ENCODE data around the gene KIF16B. TPM values are rescaled to one million over a fixed set of nuclear protein-coding genes. Genes with fewer than 3 reads are reported as not detected.

Gene KIF16B
- total and polyA plus RNA-seq, 10 of the 15 experiments (the other 5 are each of a cell fraction or from before 2014, with no cell fraction given), result 0.21 to 5.2 (median 3.0) TPM

DNA sequence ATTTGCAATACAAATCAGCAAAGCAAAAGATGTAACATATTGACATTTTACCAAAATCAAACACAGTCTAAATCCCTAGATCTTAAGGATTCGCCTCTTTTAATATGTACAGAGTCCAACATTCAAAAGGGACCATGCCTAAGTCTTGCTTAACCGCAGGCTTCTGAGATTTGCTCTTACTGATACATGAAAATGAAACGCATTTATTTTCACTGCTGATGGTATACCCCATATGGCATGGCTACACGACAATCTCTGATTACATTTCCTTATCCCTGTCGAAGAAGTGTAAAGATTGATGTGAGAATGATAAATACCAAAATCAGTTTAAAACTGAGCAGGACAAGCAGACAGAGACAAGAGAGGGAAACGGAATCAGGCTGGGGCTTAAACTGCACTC lies 75.4 kb downstream of the KIF16B start:
- no peaks in the 10 kb centered on the region for H4K20me1 ChIP-seq (ENCODE audit: control insufficient read depth, insufficient read depth)
- no peaks in the 10 kb centered on the region for H3K27me3 ChIP-seq (replicated peaks in 1 of 2; ENCODE audit: control insufficient read depth in 2 of 2, insufficient read depth in 2 of 2, low read length in 1 of 2)
- H3K4me3 ChIP-seq, result no peak overlapping the region
- no peak for TF ChIP-seq TCF3 (IDR thresholded peaks at IDR 0.05; ENCODE audit: borderline replicate concordance, insufficient read depth, low read depth, low read length)
- no peak overlapping the region for H2AFZ ChIP-seq (ENCODE audit: control insufficient read depth, low read depth, low read length)
- ChIA-PET POLR2A (no interaction called here), SMC1A (ENCODE audit: uncharacterized antibody, unreplicated experiment) (no interaction called here), CTCF (no interaction called here), RAD21 (ENCODE audit: unreplicated experiment) (no interaction called here)
- DNase-seq (ENCODE audit: low read depth, low spot score) (no peak), ATAC-seq (no peak), FAIRE-seq (no peak)
- intact Hi-C loops (cut with micrococcal nuclease; ENCODE audit: unreplicated experiment), result no loop called here
- H3K79me2 ChIP-seq (ENCODE audit: control insufficient read depth, insufficient read depth, low read length), result no peaks in the 10 kb centered on the region
- no TSS peak for BruUV-seq (replicated peaks)
- in situ Hi-C loops (cut with MboI), result loop anchor here (25.0 kb wide), 1 partner anchor 786 kb away; no protein-coding TSS in a partner anchor
- no peaks in the 10 kb centered on the region for H3K9me3 ChIP-seq (replicated peaks; ENCODE audit: control insufficient read depth, insufficient read depth, low read length)
- no peak overlapping the region for H3K9ac ChIP-seq (ENCODE audit: control insufficient read depth, insufficient read depth, low read length)
- H3K4me1 ChIP-seq (ENCODE audit: control insufficient read depth, insufficient read depth, low read length), result no peaks in the 10 kb centered on the region
- WGBS (ENCODE audit: insufficient coverage, insufficient replicate concordance, low lambda C conversion rate, missing lambda C conversion rate), result 71% methylated on average over 6 of the region's 6 CpGs
- H3K4me2 ChIP-seq (ENCODE audit: control insufficient read depth, insufficient read depth), result no peak overlapping the region
- no peaks in the 10 kb centered on the region for H3K36me3 ChIP-seq (ENCODE audit: control insufficient read depth in 2 of 2, insufficient read depth in 2 of 2, low read length in 1 of 2)
- H3K27ac ChIP-seq (ENCODE audit: control insufficient read depth, insufficient read depth), result no peak overlapping the region

- ChIA-PET RAD21 (ENCODE audit: unreplicated experiment) (interaction anchor here (0.8 kb wide), 1 partner anchor 267 kb away, joined by 3 read pairs; no protein-coding TSS in a partner anchor), CTCF (interaction anchor here (1.2 kb wide), 1 partner anchor 18 kb away, joined by 3 read pairs; no protein-coding TSS in a partner anchor), SMC1A (ENCODE audit: uncharacterized antibody, unreplicated experiment) (interaction anchor here (0.8 kb wide), 1 partner anchor 670 kb away, joined by 3 read pairs; no protein-coding TSS in a partner anchor), POLR2A (no interaction called here)
- ATAC-seq (no peak), FAIRE-seq (no peak), DNase-seq (ENCODE audit: low read depth, low spot score) (no peak)
- H2AFZ ChIP-seq (ENCODE audit: control insufficient read depth, low read depth, low read length), result no peak overlapping the region
- no peak overlapping the region for H3K4me3 ChIP-seq
- no peaks in the 10 kb centered on the region for H3K27me3 ChIP-seq (replicated peaks in 1 of 2; ENCODE audit: control insufficient read depth in 2 of 2, insufficient read depth in 2 of 2, low read length in 1 of 2)
- in situ Hi-C loops (cut with MboI), result loop anchor here (25.0 kb wide), 1 partner anchor 781 kb away; no protein-coding TSS in a partner anchor
- 0 out of 2 replicates have a peak, but pooled peaks cover 6% of the 10 kb centered on the region for H3K4me1 ChIP-seq (ENCODE audit: control insufficient read depth, insufficient read depth, low read length)
- H4K20me1 ChIP-seq (ENCODE audit: control insufficient read depth, insufficient read depth), result no peaks in the 10 kb centered on the region
- WGBS (ENCODE audit: insufficient coverage, insufficient replicate concordance, low lambda C conversion rate, missing lambda C conversion rate), result 89% methylated on average over 1 of the region's 1 CpG
- no peak overlapping the region for H3K27ac ChIP-seq (ENCODE audit: control insufficient read depth, insufficient read depth)
- intact Hi-C loops (cut with micrococcal nuclease; ENCODE audit: unreplicated experiment), result no loop called here
- TF ChIP-seq ESRRA (IDR thresholded peaks at IDR 0.05; ENCODE audit: low read length) (no peak), MAX (IDR thresholded peaks at IDR 0.05; ENCODE audit: low read depth, low read length) (no peak), SUPT20H (IDR thresholded peaks at IDR 0.05; ENCODE audit: borderline replicate concordance, control insufficient read depth, low read depth, low read length) (no peak)
- TF ChIP-seq, protein P1, sequence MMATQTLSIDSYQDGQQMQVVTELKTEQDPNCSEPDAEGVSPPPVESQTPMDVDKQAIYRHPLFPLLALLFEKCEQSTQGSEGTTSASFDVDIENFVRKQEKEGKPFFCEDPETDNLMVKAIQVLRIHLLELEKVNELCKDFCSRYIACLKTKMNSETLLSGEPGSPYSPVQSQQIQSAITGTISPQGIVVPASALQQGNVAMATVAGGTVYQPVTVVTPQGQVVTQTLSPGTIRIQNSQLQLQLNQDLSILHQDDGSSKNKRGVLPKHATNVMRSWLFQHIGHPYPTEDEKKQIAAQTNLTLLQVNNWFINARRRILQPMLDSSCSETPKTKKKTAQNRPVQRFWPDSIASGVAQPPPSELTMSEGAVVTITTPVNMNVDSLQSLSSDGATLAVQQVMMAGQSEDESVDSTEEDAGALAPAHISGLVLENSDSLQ (IDR thresholded peaks at IDR 0.05), result no peak
- BruUV-seq (replicated peaks), result no TSS peak
- no peaks in the 10 kb centered on the region for H3K79me2 ChIP-seq (ENCODE audit: control insufficient read depth, insufficient read depth, low read length)
- no peaks in the 10 kb centered on the region for H3K36me3 ChIP-seq (ENCODE audit: control insufficient read depth in 2 of 2, insufficient read depth in 2 of 2, low read length in 1 of 2)
- no peaks in the 10 kb centered on the region for H3K9me3 ChIP-seq (replicated peaks; ENCODE audit: control insufficient read depth, insufficient read depth, low read length)
- no peak overlapping the region for H3K4me2 ChIP-seq (ENCODE audit: control insufficient read depth, insufficient read depth)
- H3K9ac ChIP-seq (ENCODE audit: control insufficient read depth, insufficient read depth, low read length), result no peak overlapping the region
Observed at GRCh38 chr20:16493486-16493885, 79.8 kb downstream of the KIF16B start.

All from GM12878 (cell line).